GM12891 (cell line): ENCODE data around the gene TOR1B.
A peak's percentile ranks its signal among the peaks of the same experiment; 100 is the strongest.
"Not testable (repeated sequence)": the region's sequence is repeated elsewhere in the genome, so short reads cannot be mapped to it uniquely, and the experiment has no call there.

Experiments used
- DNase-seq: peaks from one replicate; pipeline ENCODE4 v3.0.0; 2011; ENCODE audit warnings: low spot score; ENCODE audit not compliant: insufficient read length
- FAIRE-seq: peaks from 2 replicates; lab custom pipeline; 2011; peaks lifted over from hg19 to GRCh38; lab: Jason Lieb, UNC
- PAX5 ChIP-seq: IDR thresholded peaks from 2 replicates; pipeline ENCODE4 v1.6.1; 2011; ENCODE audit warnings: low read length, moderate library complexity, mild to moderate bottlenecking; ENCODE audit not compliant: insufficient read depth, severe bottlenecking
- POLR2A ChIP-seq: IDR thresholded peaks from 2 replicates; pipeline ENCODE4 v1.6.1; 2011; ENCODE audit warnings: low read depth, low read length, control low read depth
- POLR2AphosphoS5 ChIP-seq: IDR thresholded peaks from 2 replicates; pipeline ENCODE4 v1.6.1; 2011; ENCODE audit warnings: low read depth, low read length, control low read depth
- POU2F2 ChIP-seq: IDR thresholded peaks from 2 replicates; pipeline ENCODE4 v1.6.1; 2011; ENCODE audit warnings: low read depth, mild to moderate bottlenecking, control low read depth, low read length, moderate library complexity
- SPI1 ChIP-seq: IDR thresholded peaks from 2 replicates; pipeline ENCODE4 v1.6.1; 2011; ENCODE audit warnings: low read depth, low read length, control low read depth
- TAF1 ChIP-seq: IDR thresholded peaks from 2 replicates; pipeline ENCODE4 v1.6.1; 2011; ENCODE audit warnings: low read depth, low read length, control low read depth

Gene TOR1B

GRCh38 chr9:129786481-129786880 is 16.5 kb upstream of the TOR1B start:
- DNase-seq = no peak
- no peak for FAIRE-seq
- no peak for TF ChIP-seq POLR2A
- no peak for TF ChIP-seq POU2F2
- no peak for TF ChIP-seq TAF1
- no peak for TF ChIP-seq PAX5
- TF ChIP-seq SPI1 = no peak
- no peak for TF ChIP-seq POLR2AphosphoS5

GRCh38 chr9:129794549-129794948 is 8.4 kb upstream of the TOR1B start:
- TF ChIP-seq SPI1 = no peak
- TF ChIP-seq POU2F2 = no peak
- no peak for TF ChIP-seq POLR2A
- TF ChIP-seq TAF1 = no peak
- no peak for TF ChIP-seq PAX5
- no peak for TF ChIP-seq POLR2AphosphoS5
- DNase-seq = no peak
- FAIRE-seq = no peak

- not testable (repeated sequence) for FAIRE-seq, DNase-seq
These were observed 7.0 kb upstream of the TOR1B start for GRCh38 chr9:129796029-129796428.

GRCh38 chr9:129798973-129799372 is 4.0 kb upstream of the TOR1B start:
- TF ChIP-seq POLR2AphosphoS5 = no peak
- TF ChIP-seq POLR2A = no peak
- TF ChIP-seq POU2F2 = no peak
- no peak for TF ChIP-seq SPI1
- no peak for TF ChIP-seq PAX5
- no peak for TF ChIP-seq TAF1
- DNase-seq = no peak
- no peak for FAIRE-seq

- TF ChIP-seq POLR2AphosphoS5 (no peak), TAF1 (no peak), POU2F2 (no peak), PAX5 (no peak), POLR2A (no peak), SPI1 (no peak)
- FAIRE-seq = no peak
These were observed 1.5 kb upstream of the TOR1B start for GRCh38 chr9:129801504-129801903.

GRCh38 chr9:129803676-129804060 is 684 bp downstream of the TOR1B start:
- TF ChIP-seq POLR2A = no peak
- no peak for TF ChIP-seq SPI1
- TF ChIP-seq PAX5 = no peak
- TF ChIP-seq TAF1 = no peak
- no peak for TF ChIP-seq POU2F2
- no peak for TF ChIP-seq POLR2AphosphoS5
- no peak for FAIRE-seq

More at GRCh38 chr9:129801504-129801903, 1.5 kb upstream of the TOR1B start:
- DNase-seq = no peak

GRCh38 chr9:129806061-129806460 is 3.1 kb downstream of the TOR1B start:
- TF ChIP-seq POLR2AphosphoS5 = no peak
- no peak for TF ChIP-seq SPI1
- no peak for TF ChIP-seq POLR2A
- TF ChIP-seq TAF1 = no peak
- no peak for TF ChIP-seq PAX5
- no peak for TF ChIP-seq POU2F2
- DNase-seq (no peak), FAIRE-seq (no peak)

More at GRCh38 chr9:129803676-129804060, 684 bp downstream of the TOR1B start:
- DNase-seq = no peak

GRCh38 chr9:129809346-129809745 is 6.4 kb downstream of the TOR1B start:
- DNase-seq (no peak), FAIRE-seq (no peak)
- TF ChIP-seq POLR2A = no peak
- no peak for TF ChIP-seq POU2F2
- TF ChIP-seq TAF1 = no peak
- no peak for TF ChIP-seq POLR2AphosphoS5
- no peak for TF ChIP-seq SPI1
- TF ChIP-seq PAX5 = no peak

- TF ChIP-seq POLR2A (no peak), POLR2AphosphoS5 (no peak), POU2F2 (no peak), PAX5 (no peak), SPI1 (no peak), TAF1 (no peak)
- FAIRE-seq (no peak), DNase-seq (no peak)
These were observed 7.1 kb downstream of the TOR1B start for GRCh38 chr9:129810116-129810515.

GRCh38 chr9:129810788-129811187 is 7.8 kb downstream of the TOR1B start:
- TF ChIP-seq TAF1 (no peak), POLR2AphosphoS5 (no peak), POLR2A (no peak), SPI1 (no peak), PAX5 (no peak), POU2F2 (no peak)
- DNase-seq (no peak), FAIRE-seq (no peak)

- FAIRE-seq = no peak
- DNase-seq = no peak
These were observed 9.0 kb downstream of the TOR1B start for GRCh38 chr9:129811967-129812363.

GRCh38 chr9:129812385-129812784 is 9.4 kb downstream of the TOR1B start:
- DNase-seq (no peak), FAIRE-seq (no peak)
- TF ChIP-seq POLR2AphosphoS5 (peak; percentile 72; the same call in 1 of the 2 replicates), SPI1 (no peak)

More at GRCh38 chr9:129811967-129812363, 9.0 kb downstream of the TOR1B start:
- TF ChIP-seq POLR2A = no peak
- TF ChIP-seq PAX5 = no peak
- TF ChIP-seq SPI1 = no peak
- no peak for TF ChIP-seq POLR2AphosphoS5
- TF ChIP-seq TAF1 = no peak
- no peak for TF ChIP-seq POU2F2
